Neural progenitor cell (in vitro differentiated cells): ENCODE measurements around the gene LRP6. TPM values are rescaled to one million over a fixed set of nuclear protein-coding genes. Genes with fewer than 3 reads are reported as not detected.
"Not testable (repeated sequence)": the region's sequence is repeated elsewhere in the genome, so short reads cannot be mapped to it uniquely, and the experiment has no call there.

Experiments used
- DNase-seq: peaks from one replicate; pipeline ENCODE4 v3.0.0-alpha.2; 2016; ENCODE audit warnings: low spot score
- H2AFZ ChIP-seq: fragments of 200-600 bp; sonication (generic); replicated peaks from 2 replicates; pipeline ENCODE4 v1.6.1; 2016; ENCODE audit warnings: antibody characterized with exemption
- H3F3A ChIP-seq: fragments of 200-600 bp; sonication (generic); 2 replicates; pipeline ENCODE4 v1.6.1; 2016; ENCODE audit warnings: antibody characterized with exemption, low read depth
- H3K27ac ChIP-seq: fragments of 200-600 bp; sonication (generic); 2 replicates; pipeline ENCODE4 v1.5.1; 2016; ENCODE audit warnings: mild to moderate bottlenecking
- H3K27me3 ChIP-seq: fragments of 200-600 bp; sonication (generic); 2 replicates; pipeline ENCODE4 v1.6.1; 2016; ENCODE audit warnings: mild to moderate bottlenecking, moderate library complexity
- H3K36me3 ChIP-seq: fragments of 200-600 bp; sonication (generic); 2 replicates; pipeline ENCODE4 v1.5.1; 2016
- H3K4me1 ChIP-seq: fragments of 200-600 bp; sonication (generic); 2 replicates; pipeline ENCODE4 v1.6.1; 2016; ENCODE audit warnings: mixed run types
- H3K4me2 ChIP-seq: fragments of 200-600 bp; sonication (generic); 2 replicates; pipeline ENCODE4 v1.6.1; 2016
- H3K4me3 ChIP-seq: fragments of 200-600 bp; sonication (generic); 2 replicates; pipeline ENCODE4 v1.5.1; 2016
- H3K79me2 ChIP-seq: fragments of 200-600 bp; sonication (generic); 2 replicates; pipeline ENCODE4 v1.6.1; 2016; ENCODE audit warnings: low read depth
- H3K9ac ChIP-seq: fragments of 200-600 bp; sonication (generic); 2 replicates; pipeline ENCODE4 v1.6.1; 2016
- H3K9me3 ChIP-seq: fragments of 200-600 bp; sonication (generic); 2 replicates; pipeline ENCODE4 v1.5.1; 2016; ENCODE audit warnings: low read depth
- H4K20me1 ChIP-seq: fragments of 200-600 bp; sonication (generic); 2 replicates; pipeline ENCODE4 v1.6.1; 2016; ENCODE audit warnings: low read depth
- H3K27ac Mint-ChIP-seq: 3 replicates; pipeline ENCODE4 v1.8.0; 2021; ENCODE audit warnings: mixed read lengths
- H3K27me3 Mint-ChIP-seq: 2 replicates; pipeline ENCODE4 v1.8.0; 2022; ENCODE audit warnings: low read depth, mild to moderate bottlenecking, inconsistent platforms, moderate library complexity, mixed read lengths; ENCODE audit not compliant: insufficient read depth
- H3K36me3 Mint-ChIP-seq: 3 replicates; pipeline ENCODE4 v1.8.0; 2021; ENCODE audit warnings: mixed read lengths
- H3K4me1 Mint-ChIP-seq: 3 replicates; pipeline ENCODE4 v1.8.0; 2021; ENCODE audit warnings: mixed read lengths
- H3K4me3 Mint-ChIP-seq: 3 replicates; pipeline ENCODE4 v1.8.0; 2021; ENCODE audit warnings: mild to moderate bottlenecking, moderate library complexity, mixed read lengths
- H3K9me3 Mint-ChIP-seq: 3 replicates; pipeline ENCODE4 v1.8.0; 2020; ENCODE audit warnings: mixed read lengths
- EZH2 ChIP-seq: fragments of 200-600 bp; sonication (generic); IDR thresholded peaks from 2 replicates; pipeline ENCODE4 v1.6.1; 2017; ENCODE audit warnings: antibody characterized with exemption, mild to moderate bottlenecking, moderate library complexity
- EZH2phosphoT487 ChIP-seq: fragments of 200-600 bp; sonication (generic); IDR thresholded peaks from 2 replicates; pipeline ENCODE4 v1.6.1; 2017; ENCODE audit warnings: antibody characterized with exemption
- total RNA-seq: library from RNA; depleted of rRNA; stranded (reverse); fragments of >200 nt; gene quantifications from 2 replicates; pipeline ENCODE4 v1.2.3, GENCODE V29; 2015; ENCODE audit warnings: low replicate concordance
- TF ChIP-seq, protein P1 (sequence below): fragments of 200-600 bp; sonication (generic); IDR thresholded peaks from 2 replicates; pipeline ENCODE4 v1.5.1; 2017; ENCODE audit warnings: antibody characterized with exemption, mild to moderate bottlenecking

LRP6 gene
- total RNA-seq: 61.6 and 68.0 TPM in 2 replicates

GRCh38 chr12:12266873-12267741, at the start of gene LRP6:
Gene LRP6 (minus strand): TSS chr12:12267044. CDS start chr12:12266735, 309 bp downstream.
- Mint-ChIP-seq H3K4me3 (peak within 1 kb of the TSS; percentile 97), H3K4me1 (peaks cover 41% of the 10 kb centered on the region), H3K27me3 (peaks cover 8% of the 10 kb centered on the region), H3K9me3 (peaks cover 5% of the 10 kb centered on the region), H3K27ac (peak within 1 kb of the TSS; percentile 100), H3K36me3 (peaks cover 4% of the 10 kb centered on the region)
- peak within 1 kb of the TSS; percentile 99 for H3K4me3 ChIP-seq
- H3K27ac ChIP-seq: peak within 1 kb of the TSS; percentile 100
- H3K9me3 ChIP-seq: no peaks in the 10 kb centered on the region
- peaks cover 12% of the 10 kb centered on the region for H3F3A ChIP-seq
- H3K4me2 ChIP-seq: peak within 1 kb of the TSS; percentile 95
- H3K27me3 ChIP-seq: no peaks in the 10 kb centered on the region
- peak within 1 kb of the TSS; percentile 100 for H3K9ac ChIP-seq
- peaks cover 46% of the 10 kb centered on the region for H3K79me2 ChIP-seq
- peaks cover 14% of the 10 kb centered on the region for H3K4me1 ChIP-seq
- H3K36me3 ChIP-seq: no peaks in the 10 kb centered on the region
- TF ChIP-seq EZH2phosphoT487: no peak
- TF ChIP-seq, protein P1, sequence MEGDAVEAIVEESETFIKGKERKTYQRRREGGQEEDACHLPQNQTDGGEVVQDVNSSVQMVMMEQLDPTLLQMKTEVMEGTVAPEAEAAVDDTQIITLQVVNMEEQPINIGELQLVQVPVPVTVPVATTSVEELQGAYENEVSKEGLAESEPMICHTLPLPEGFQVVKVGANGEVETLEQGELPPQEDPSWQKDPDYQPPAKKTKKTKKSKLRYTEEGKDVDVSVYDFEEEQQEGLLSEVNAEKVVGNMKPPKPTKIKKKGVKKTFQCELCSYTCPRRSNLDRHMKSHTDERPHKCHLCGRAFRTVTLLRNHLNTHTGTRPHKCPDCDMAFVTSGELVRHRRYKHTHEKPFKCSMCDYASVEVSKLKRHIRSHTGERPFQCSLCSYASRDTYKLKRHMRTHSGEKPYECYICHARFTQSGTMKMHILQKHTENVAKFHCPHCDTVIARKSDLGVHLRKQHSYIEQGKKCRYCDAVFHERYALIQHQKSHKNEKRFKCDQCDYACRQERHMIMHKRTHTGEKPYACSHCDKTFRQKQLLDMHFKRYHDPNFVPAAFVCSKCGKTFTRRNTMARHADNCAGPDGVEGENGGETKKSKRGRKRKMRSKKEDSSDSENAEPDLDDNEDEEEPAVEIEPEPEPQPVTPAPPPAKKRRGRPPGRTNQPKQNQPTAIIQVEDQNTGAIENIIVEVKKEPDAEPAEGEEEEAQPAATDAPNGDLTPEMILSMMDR: no peak
- TF ChIP-seq EZH2: no peak
- H2AFZ ChIP-seq: peak within 1 kb of the TSS; percentile 92
- peak; percentile 98 for DNase-seq
- H4K20me1 ChIP-seq: peaks cover 32% of the 10 kb centered on the region

DNA sequence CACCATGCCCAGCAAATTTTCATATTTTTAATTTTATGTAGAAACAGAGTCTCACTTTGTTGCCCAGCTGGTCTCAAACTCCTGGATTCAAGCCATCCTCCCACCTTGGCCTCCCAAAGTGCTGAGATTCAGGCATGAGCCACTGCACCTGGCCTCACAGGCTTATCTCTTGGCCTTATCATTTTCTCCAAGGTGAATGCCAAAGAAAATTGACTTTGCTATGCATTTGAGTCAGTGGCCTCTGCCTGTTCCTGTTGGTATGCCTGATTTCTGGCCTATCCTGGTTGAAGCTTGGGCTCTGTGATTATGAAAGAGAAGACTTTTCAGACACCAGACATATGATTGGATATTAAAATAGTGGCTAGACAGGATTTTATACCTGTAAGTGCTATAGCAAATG, 49.0 kb upstream of the LRP6 start:
- DNase-seq: no peak
- no peaks in the 10 kb centered on the region for H3K27me3 ChIP-seq
- no peaks in the 10 kb centered on the region for H3K27me3 Mint-ChIP-seq
- no peaks in the 10 kb centered on the region for H4K20me1 ChIP-seq
- no peaks in the 10 kb centered on the region for H3K36me3 Mint-ChIP-seq
- no peak overlapping the region for H3K4me2 ChIP-seq
- H3K9ac ChIP-seq: no peak overlapping the region
- H2AFZ ChIP-seq: no peak overlapping the region
- peak overlapping the region; percentile 25 for H3K27ac Mint-ChIP-seq
- peaks cover 7% of the 10 kb centered on the region for H3K4me1 ChIP-seq
- H3K4me3 ChIP-seq: no peak overlapping the region
- H3K4me1 Mint-ChIP-seq: peaks cover 22% of the 10 kb centered on the region
- H3F3A ChIP-seq: peaks cover 8% of the 10 kb centered on the region
- no peak for TF ChIP-seq EZH2phosphoT487
- TF ChIP-seq, protein P1: no peak
- TF ChIP-seq EZH2: no peak
- H3K9me3 Mint-ChIP-seq: peaks cover 2% of the 10 kb centered on the region
- H3K27ac ChIP-seq: no peak overlapping the region
- no peaks in the 10 kb centered on the region for H3K9me3 ChIP-seq
- no peaks in the 10 kb centered on the region for H3K79me2 ChIP-seq
- H3K36me3 ChIP-seq: no peaks in the 10 kb centered on the region
- H3K4me3 Mint-ChIP-seq: no peak overlapping the region

DNA sequence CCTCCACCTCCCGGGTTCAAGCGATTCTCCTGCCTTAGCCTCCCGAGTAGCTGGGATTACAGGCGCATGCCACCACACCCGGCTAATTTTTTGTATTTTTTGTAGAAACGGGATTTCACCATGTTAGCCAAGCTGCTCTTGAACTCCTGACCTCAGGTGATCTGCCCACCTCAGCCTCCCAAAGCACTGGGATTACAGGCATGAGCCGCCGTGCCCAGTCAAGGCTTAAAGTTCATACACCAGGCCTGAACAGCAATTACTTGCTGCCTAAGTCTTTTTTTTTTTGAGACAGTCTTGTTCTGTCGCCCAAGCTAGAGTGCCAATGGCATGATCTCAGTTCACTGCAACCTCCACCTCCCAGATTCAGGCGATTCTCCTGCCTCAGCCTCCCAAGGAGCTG, 43.9 kb upstream of the LRP6 start:
- not testable (repeated sequence) for H3K9ac ChIP-seq, H3K9me3 ChIP-seq, H4K20me1 ChIP-seq, H3K4me2 ChIP-seq, H3K27ac Mint-ChIP-seq, H3K36me3 Mint-ChIP-seq, H3F3A ChIP-seq, H3K27ac ChIP-seq, H3K36me3 ChIP-seq, H3K79me2 ChIP-seq, H3K4me1 Mint-ChIP-seq, DNase-seq, H2AFZ ChIP-seq, H3K4me1 ChIP-seq, H3K27me3 Mint-ChIP-seq, H3K9me3 Mint-ChIP-seq, H3K4me3 ChIP-seq, H3K27me3 ChIP-seq, H3K4me3 Mint-ChIP-seq
